GM19240 (cell line): Measurements from ENCODE around the gene SH2D5.

Source experiments
- DNase-seq: peaks from one replicate; pipeline ENCODE4 v3.0.0; 2011; ENCODE audit warnings: low spot score; ENCODE audit not compliant: insufficient read length

Gene SH2D5

GRCh38 chr1:20732588-20733359 is at the start of gene SH2D5:
Gene SH2D5, minus strand, starts transcription at chr1:20732703. Its CDS starts 4,659 bp downstream, at chr1:20728044.
- DNase-seq: peak; percentile 72

DNA sequence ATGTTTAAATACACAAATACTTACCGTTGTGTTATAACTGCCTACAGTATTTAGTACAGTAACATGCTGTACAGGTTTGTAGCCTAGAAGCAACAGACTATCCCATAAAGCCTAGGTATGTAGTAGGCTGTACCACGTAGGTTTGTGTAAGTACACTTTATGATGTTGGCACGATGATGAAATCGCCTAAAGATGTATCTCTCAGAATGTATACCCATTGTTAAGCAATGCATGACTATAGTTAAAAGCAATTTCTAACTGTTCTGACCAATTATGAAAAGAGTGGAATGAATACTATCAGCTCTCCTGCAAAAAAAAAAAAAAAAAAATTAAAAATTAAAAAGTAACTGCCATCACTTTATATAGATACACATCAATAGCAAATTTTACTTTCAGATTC is 43.2 kb upstream of the SH2D5 start:
- no peak for DNase-seq

DNA sequence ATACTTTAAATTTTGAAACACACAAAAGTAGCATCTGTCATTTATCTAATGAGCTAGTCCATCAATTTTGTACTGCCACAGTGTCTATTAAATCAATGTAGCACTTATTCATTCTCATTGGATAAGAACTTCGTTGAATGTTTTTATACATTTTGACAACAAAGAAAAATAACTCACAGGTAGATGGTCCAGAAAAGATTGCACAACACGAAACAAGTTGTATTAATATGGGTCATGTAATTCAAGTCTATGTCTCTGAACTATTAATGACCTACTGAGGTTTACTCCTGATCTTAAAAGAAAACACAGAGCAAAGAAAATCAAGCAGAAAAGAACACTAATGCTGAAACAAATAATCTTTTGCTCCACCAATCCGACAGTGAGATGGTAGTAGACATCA is 39.3 kb upstream of the SH2D5 start:
- no peak for DNase-seq

DNA sequence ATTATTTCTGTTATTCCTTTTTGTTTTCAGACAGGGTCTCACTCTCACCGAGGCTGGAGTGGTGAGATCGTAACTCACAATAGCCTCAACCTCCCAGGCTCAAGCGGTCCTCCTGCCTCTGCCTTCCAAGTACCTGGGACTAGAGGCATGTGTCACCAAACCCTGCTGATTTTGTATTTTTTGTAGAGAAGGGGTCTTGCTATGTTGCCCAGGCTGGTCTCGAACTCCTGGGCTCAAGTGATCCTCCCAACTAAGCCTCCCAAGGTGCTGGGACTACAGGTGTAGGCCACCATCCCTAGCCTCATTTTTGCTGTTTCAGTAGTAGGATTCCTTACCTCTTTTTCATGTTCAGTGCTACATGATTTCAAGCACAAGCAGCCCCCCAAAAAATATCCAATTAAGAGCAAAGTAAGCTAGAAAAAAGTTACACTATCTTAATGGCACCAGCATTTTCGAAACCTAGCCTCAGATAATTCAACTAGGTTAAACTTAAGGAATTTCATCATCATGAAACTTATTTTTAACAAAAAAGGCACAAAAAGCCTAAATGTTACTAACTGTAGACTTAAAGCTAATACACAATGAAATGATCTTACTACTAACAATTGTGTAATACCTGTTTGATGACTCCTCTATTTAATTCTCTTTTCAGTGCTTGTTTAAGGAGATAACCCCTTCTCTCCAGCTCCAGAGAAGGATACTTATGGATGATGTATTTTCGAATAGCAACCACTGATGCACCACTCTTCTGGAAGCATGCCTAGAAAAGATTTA is 38.0 kb upstream of the SH2D5 start:
- DNase-seq: no peak

GRCh38 chr1:20767271-20767670 is 34.8 kb upstream of the SH2D5 start:
- no peak for DNase-seq

DNA sequence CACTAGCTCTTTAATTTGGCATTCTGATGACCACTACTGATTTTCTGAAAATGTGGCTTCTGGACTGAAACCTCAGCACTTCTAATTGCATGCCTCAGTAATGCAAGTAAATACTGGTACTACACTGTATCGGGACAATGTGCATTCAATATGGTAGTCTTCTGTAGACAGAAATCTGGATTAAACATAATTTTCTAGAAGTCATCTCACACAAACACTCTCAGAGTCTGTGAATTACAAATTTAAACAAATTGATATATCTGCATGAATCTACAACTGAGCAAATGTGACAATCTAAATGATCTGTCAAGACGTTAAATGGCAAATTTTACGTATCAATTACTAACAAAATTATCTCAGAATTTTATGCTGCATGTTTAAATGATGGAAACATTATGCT is 30.9 kb upstream of the SH2D5 start:
- no peak for DNase-seq

GRCh38 chr1:20760322-20760721 is 27.8 kb upstream of the SH2D5 start:
- no peak for DNase-seq

DNA sequence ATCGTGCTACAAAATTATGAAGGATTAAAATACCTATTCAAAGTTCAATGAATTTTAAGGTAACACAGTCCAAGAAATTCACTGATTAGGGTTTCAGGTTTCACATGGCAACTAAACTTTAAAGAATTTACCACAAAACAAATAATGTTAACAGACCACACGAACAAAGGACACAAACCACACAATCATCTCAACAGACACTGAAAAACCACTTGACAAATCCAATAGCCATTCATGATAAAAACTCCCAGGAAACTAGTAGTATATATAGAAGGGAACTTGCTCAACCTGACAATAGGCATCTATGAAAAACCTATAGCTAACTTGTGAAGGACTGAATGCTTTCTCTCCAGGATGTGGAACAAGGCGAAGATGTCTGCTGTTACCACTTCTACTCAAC is 21.1 kb upstream of the SH2D5 start:
- DNase-seq: no peak

- DNase-seq: no peak
Observed at GRCh38 chr1:20751462-20751990, 19.0 kb upstream of the SH2D5 start.

DNA sequence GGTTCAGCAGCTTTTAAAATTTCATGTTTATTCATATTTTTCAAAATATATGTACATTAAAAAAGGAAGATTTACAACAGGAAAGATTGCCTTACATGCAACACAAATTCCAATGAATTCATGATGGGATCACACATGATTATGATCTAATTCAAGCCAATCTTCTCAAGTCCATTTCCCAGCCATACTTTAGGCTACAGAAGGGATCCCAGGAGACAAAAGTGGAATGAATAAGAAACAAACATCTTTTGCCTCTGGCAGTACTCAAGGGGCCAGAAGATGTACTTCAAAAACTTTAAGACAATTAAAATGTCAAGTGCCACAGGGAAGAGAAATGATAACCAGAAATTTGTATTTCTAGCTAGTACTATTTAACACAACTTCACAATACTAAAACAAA is 10.2 kb upstream of the SH2D5 start:
- DNase-seq: no peak

DNA sequence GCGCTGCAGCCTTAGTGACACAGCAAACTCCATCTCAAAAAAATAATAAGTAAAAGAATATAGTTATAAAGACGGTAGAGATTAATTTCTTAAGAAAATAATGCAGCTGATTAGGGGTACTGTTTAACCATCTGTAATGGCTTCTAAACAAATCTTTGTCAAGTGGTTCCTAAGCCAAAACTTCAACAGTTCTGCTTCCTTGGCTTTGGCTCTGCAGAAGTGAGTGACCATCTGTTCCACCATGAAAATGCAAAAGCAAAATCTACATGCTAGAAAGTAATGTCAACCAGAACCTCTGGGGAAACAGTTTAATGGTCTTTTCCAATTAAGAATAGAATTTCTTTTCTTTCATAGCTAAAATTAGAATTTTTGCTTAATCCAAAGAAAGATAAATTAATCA is 8.3 kb upstream of the SH2D5 start:
- DNase-seq: no peak

GRCh38 chr1:20739225-20739624 is 6.7 kb upstream of the SH2D5 start:
- no peak for DNase-seq

DNA sequence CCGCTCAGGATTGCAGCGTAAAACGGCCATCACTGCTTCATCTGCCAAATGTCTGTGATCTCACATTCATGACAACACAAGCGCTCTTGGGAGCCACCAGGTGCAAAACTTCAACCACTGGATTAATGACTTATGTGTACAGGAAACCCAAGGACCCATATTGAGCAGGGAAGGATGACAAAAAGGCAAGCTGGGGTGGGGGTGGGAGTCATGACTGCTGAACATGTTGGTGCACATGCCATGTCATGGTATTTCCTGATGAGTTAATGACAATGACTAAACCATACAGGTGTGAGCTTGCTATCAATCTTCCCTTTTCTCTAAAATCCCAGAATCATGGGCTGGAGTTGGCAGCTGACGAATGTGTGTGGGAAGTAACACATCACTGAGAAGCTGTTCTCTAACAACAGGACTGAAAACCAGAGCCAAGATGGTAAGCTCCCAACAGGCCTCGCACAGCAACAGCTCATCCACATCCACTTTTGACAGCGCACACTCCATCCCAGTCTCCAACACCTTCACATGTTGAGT is 3.1 kb upstream of the SH2D5 start:
- no peak for DNase-seq

- no peak for DNase-seq
Observed at GRCh38 chr1:20733360-20733975, 965 bp upstream of the SH2D5 start.

- DNase-seq: peak; percentile 55
Observed at GRCh38 chr1:20732071-20732587, 374 bp downstream of the SH2D5 start.

- no peak for DNase-seq
Observed at GRCh38 chr1:20731057-20731991, 1.2 kb downstream of the SH2D5 start.

GRCh38 chr1:20730690-20731056 is 1.8 kb downstream of the SH2D5 start:
- DNase-seq: no peak

DNA sequence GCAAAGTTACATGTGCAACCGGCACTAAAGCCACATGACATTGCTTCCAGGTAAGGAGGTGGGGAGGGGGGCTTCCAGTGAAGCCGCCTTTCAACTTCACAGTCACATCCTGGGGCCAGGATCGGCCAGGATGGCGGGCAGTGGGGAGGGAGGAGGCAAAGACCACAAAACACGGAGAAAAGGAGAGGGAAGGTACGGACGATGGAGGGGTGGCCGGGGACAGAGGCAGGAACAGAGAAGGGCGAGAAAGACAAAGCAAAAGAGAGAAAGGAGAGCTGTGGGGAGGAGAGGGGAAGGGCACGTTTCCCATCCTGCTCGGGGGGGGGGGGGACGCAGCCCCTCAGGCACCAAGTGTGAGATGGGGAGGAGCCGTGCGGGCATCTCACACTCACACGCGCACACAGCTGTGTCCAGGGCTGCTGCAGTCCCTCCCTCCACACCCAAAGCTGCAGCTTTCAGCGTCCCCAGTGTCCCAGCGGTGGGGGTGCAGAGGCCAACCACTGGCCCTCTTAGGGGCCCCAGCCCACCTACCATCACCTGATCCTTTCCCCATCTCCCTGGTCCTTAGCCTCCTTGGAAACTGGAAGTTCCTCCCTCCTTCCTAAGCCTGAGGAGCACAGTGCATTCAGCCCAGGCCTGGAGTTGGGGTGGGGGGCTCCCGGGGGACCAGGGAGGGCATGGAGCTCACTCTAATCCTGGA is 2.4 kb downstream of the SH2D5 start:
- DNase-seq: no peak

DNA sequence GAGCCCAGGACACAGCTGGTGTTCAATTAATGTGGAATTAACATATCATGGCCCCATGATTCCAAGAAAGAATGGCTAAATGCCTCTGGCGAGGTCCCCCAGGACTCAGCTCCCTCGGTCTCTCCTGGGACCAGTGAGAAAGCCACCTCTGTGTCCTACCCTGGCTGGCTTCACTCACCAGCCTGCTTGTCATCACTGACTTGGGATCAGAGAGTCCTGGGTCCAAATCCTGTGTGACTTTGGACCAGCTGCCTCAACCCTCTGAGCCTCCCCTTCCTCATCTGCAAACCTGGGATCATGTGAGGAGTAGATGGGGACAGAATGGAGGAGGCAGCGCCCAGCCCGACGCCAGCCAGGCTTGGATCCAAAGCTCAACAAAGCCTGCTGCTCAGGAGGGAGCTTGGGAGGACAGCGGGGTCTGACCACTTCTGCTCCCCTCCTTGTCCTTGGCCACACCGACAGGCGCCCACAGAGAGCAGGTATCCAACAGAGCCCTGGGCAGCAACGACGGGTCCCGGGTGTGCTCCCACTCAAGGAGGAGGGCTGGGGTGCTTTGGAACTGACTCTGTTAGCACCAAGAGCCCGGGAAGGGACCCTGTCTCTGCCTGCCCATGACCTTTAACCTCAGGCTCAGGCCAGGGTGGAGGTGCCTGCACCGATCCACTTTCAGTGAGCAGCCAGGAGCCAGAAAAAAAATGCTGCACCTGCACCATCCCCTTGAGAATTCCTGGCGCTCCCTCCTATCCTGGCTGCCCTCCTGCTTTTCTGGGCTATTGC is 3.2 kb downstream of the SH2D5 start:
- no peak for DNase-seq
